ENCODE measurements around the gene LTC4S. TPM values are rescaled to one million over a fixed set of nuclear protein-coding genes. Genes with fewer than 3 reads are reported as not detected.
"Not testable (repeated sequence)": the region's sequence is repeated elsewhere in the genome, so short reads cannot be mapped to it uniquely, and the experiment has no call there.

Gene LTC4S, protein sequence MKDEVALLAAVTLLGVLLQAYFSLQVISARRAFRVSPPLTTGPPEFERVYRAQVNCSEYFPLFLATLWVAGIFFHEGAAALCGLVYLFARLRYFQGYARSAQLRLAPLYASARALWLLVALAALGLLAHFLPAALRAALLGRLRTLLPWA
- 2.6 TPM for total RNA-seq

DNA sequence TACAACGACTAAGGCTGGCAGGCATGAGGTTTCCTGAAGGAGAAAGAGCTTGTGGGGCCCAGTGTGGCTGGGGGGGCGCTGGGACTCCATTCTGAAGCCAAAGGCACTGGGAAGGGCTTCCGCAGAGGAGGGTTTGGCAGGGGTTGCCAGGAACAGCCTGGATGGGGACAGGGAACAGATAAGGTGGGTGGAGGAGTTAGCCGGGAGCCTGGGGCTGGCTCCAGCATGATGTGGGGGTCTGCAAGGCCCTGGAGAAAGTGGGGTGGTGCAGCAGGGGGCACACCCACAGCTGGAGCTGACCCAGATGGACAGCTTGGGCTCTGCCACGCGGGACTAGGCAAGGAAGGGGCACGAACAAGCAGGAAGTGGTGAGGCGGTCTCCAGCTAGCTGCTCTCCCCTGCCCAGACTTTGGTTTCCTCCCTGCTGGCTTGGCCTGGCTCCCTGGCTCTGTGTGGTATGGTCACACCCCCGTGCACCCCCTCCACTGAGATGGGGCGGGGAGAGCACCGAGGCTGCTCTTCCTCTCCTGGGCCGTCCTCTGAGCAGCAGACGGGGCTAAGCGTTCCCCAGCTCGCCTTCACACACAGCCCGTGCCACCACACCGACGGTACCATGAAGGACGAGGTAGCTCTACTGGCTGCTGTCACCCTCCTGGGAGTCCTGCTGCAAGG is at the start of gene LTC4S:
LTC4S (plus strand) TSS at position 519 of the 672 bp plus-strand sequence; CDS start at position 614, 95 bp downstream.
- DNase-seq (ENCODE audit: low spot score) = peak; percentile 60
- ATAC-seq = no peak

DNA sequence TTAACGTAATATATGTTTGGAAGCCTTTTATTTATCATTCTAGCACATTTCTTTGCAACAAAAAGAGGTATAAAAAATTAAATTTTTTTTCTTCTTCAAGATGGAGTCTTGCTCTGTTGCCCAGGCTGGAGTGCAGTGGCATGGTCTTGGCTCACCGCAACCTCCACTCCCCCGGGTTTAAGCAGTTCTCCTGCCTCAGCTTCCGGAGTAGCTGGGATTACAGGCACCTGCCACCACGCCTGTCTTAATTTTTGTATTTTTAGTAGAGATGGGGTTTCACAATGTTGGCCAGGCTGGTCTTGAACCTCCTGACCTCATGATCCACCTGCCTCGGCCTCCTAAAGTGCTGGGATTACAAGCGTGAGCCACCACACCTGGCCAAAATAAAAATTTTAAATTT is 49.7 kb upstream of the LTC4S start:
- DNase-seq (ENCODE audit: low spot score) = peak; percentile 21
- ATAC-seq = not testable (repeated sequence)

DNA sequence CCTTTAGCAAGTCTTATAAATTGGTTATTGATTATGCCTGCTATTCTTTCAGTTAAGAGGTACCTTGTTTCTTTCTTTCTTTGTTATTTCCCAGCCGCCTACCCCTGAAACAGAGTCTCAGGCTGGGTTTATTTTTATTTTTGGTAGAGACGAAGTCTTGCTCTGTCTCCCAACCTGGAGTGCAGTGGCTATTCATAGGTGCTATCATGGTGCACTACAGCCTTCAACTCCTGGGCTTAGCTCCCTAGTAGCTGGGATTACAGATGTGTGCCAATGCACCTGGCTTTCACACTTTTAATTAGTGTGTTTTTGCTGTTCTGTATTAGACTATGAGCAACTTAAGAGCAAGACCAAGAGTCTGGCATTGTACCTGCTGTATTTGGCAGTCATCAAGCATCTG is 46.9 kb upstream of the LTC4S start:
- DNase-seq (ENCODE audit: low spot score) = no peak
- ATAC-seq = no peak

DNA sequence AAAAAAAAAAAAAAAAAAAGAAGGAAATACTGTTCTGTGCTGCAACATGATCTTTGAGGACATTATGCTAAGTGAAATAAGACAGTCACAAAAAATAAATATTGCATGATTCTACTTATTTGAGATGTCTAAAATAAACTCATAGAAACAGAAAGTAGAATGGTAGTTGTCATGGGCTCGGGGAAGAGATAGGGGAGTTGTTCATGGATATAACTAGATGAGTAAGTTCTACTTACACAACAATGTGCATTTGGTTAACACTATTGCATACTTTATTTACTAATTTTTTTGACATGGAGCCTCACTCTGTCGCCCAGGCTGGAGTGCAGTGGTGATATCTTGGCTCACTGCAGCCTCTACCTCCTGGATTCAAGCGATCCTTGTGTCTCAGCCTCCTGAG is 46.0 kb upstream of the LTC4S start:
- ATAC-seq = no peak

DNA sequence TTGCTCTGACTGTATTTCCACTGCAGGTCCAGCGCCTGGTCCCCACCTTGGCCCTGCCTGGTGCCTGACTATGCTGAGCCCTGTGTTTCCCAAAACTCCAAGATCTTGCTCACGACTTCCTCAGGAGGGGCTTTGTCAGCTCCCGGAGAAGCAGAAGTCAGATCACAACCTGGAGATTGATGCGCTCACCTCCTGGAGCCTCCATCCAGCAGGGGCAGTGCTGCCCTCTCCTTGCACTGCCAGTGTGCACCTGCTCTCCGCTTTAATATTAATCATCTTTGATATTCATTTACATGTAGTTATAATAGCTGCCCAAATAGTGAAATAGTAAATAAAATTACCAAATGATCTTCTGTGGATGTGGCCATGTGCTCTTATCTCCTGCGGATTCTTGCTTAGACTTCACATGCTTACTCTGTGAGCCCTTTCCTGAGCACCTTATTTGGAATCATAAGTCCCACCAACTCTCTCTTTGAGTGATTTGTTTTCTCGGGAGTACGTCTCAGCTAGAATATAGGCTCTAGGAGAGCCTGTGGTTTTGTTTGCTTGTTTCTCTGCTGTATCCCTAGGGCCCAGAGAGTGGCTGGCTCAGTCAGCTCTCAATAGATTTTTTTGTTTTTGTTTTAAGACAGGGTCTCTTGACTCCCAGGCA is 43.8 kb upstream of the LTC4S start:
- DNase-seq (ENCODE audit: low spot score) (no peak), ATAC-seq (no peak)

More for the DNA sequence above, 46.0 kb upstream of the LTC4S start:
- DNase-seq (ENCODE audit: low spot score) = peak; percentile 19

DNA sequence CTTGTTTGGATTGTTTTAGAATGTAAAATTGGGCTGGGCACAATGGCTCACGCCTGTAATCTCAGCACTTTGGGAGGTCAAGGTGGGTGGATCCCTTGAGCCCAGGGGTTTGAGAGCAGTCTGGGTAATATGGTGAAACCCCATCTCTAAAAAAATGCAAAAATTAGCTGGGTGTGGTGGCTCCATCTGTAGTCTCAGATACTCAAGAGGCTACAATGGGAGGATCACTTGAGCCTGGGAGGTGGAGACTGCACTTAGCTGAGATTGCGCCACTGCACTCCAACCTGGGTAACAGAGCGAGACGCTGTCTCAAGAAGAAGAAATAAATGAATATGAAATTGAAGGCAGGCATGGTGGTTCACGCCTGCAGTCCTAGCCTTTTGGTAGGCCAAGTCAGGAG is 39.8 kb upstream of the LTC4S start:
- DNase-seq (ENCODE audit: low spot score) (no peak), ATAC-seq (no peak)

DNA sequence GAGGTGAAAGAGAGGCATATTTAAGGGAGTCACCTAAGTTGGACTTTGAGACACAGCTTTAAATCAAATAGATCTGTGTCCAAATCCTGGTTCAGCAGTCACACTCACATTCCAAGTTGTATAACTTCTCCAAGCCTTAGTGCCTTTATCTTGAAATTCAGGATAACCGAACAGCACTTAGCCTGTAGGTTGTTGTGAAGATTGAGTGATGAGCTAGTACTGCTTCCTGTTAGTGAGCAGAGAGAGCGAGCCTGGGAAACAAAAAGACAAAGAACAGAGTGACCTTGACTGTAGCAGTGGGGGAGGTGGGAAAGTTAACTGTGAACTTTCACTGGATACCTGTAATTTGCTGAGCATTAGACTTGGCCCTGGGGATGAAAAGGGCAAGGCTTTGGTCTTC is 38.8 kb upstream of the LTC4S start:
- ATAC-seq (peak; percentile 74), DNase-seq (ENCODE audit: low spot score) (no peak)

DNA sequence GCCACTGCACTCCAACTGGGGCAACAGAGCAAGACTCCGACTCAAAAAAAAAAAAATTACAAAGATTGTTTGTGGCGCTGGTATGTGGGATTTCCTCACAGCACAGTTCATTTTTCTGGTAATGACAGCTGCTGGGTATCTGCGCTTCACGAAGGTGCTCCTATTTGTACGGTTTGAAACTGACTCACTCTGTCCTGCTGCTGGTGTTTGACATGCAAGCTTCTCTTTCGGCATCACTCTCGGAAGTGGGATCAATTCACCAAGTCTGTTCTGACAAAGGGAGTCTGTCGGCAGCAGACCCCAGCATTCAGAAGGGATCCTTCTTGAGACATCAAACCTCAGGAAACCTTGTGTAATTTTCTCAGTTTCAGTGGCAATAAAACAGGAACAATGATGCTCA is 34.8 kb upstream of the LTC4S start:
- no peak for ATAC-seq
- no peak for DNase-seq (ENCODE audit: low spot score)

DNA sequence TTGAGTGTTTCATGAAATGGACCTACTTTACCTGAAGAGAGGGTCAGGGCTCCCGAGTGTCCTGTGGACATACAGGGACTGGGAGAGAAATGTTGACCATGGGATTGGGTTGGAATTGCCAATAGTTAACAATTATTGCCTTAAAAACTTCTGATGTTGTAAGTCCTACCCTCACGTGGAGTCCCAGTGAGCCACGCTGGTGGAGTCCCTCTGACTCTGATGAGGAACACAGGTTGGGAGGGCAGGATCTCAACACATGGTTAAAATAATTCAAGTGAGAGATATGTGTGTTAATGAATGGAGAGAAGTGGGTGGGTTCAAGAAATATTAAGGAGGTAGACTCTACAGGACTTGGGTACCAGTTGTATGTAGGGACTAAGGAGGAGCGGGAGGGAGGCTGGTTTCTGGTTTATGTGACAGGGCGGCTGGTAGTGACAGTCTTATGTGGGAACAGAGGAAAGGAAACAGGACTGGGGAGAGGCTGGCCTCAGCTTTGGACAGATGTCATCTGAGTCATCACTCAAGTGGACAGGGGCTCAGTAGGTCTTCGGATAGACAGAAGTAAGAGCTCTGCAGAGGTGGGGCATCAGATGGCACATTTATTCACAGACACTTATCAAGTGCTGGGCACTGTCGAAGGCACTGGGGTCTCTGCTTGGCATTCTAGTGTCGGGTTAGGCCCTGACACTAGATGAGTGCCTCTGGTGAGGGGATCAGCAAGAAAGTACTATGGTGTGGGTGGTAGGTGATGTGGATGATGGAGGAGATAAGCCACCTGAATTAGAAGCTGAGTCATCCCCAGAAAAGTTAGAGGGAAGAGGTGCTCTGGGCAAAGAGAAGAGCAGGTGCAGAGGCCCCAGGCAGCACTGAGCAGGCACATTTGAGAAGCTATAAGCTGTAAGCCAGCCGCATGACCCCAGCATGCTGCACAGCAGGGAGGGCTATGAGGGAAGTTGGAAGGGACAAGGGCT is 33.9 kb upstream of the LTC4S start:
- DNase-seq (ENCODE audit: low spot score) (no peak), ATAC-seq (no peak)

DNA sequence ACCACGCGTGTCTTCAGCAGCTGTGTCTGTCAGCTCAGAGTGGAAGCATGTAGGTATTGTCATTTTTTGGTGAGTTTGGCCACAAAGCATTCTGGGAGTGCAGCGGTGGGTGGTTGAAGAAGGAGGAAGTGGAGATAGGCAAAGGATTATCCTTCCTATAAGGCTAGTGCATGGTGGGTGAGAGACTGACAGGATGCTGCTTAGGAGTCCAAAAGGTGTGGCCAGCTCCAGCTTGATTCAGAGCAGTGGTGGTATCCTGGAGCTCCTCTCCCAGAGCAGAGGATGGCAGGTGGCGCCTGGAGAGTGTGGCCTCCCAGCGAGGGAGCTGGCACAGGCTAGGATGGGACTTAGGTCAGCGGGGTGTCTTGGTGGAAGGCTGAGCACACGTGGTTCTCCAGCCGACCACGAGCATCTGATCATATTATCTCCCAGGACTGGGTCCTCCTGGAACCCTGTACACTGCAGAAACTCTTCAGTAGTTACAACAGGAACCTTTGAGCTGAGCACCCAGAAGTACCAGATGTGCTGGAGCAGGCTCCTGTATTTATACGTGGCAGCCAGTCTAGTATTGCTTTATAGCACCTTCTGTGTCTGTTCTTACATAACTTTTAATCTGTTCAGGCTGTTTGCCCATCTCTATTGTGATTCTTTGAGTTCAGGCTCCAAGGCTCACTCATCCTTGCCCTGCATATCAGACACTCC is 31.6 kb upstream of the LTC4S start:
- peak; percentile 52 for DNase-seq (ENCODE audit: low spot score)
- ATAC-seq = peak; percentile 54

DNA sequence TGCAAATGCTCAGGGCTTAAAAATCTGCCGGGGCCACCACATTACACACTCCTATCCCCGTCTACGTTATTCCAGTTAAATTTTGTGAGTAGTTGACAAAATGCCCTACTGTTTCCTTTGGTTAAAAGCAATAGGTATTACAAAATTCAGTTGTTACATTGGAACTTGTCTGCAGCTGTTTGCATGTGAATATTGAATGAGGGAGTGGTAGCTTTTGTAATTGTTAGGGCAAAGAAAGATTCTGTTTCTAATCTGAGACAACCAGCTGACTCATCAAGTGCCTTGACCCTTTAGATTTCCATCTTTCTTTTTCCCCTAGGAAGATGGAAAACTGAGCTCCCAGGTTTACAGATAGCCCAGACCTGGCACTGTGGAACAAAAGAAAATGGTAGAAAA is 31.0 kb upstream of the LTC4S start:
- ATAC-seq (no peak), DNase-seq (ENCODE audit: low spot score) (no peak)

DNA sequence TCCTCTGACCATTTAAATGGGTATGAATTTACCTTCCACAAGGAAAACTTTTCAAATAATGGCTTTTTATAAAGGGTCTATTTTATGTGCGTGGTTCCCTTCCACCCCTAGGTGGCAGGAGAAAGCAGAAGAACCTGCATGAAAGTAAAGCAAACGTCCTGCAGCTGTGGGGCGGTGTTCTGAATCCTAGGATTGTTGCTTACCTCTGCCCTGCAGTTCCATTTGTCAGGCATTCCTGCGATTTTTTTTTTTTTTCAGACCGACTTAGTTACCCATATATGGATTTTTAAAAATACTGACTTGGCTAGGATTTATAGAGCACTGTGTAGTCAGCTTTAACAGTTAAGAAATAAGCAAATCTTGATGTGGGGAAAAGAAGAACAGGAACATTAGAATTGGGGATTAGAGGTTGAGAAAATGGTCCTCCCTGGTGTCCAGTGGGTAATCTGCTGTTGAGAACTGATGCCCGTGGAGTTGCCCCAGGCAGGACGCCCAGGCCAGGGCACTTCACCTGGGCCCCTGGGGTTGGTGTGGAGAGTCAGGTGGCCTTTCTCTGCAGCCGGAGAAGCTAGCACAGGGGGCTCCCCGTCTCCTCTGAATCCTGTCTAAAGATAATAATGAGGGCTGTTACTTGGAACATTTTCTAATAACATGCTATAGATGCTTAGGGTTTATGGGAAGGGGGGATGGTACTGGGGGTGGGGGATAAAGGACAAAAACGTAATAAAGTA is 30.4 kb upstream of the LTC4S start:
- ATAC-seq (peak; percentile 81), DNase-seq (ENCODE audit: low spot score) (peak; percentile 61)

DNA sequence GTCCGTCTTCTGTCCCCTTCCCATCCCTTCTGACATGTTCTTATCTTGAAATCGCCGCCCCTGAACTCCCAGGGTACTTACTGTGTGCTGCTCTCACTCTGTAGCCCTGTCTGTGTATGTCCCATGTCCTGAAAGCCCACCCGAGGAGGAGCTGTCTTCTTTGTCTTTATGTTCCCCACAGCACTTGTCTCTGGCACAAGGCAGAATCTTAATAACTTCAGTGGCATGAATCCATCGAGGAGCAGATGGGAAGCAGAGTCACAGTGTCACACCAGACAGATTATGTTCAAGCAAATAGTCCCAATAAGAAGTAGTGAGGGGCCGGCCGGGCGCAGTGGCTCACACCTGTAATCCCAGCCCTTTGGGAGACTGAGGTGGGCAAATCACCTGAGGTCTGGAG is 29.7 kb upstream of the LTC4S start:
- DNase-seq (ENCODE audit: low spot score) = no peak
- ATAC-seq = no peak

DNA sequence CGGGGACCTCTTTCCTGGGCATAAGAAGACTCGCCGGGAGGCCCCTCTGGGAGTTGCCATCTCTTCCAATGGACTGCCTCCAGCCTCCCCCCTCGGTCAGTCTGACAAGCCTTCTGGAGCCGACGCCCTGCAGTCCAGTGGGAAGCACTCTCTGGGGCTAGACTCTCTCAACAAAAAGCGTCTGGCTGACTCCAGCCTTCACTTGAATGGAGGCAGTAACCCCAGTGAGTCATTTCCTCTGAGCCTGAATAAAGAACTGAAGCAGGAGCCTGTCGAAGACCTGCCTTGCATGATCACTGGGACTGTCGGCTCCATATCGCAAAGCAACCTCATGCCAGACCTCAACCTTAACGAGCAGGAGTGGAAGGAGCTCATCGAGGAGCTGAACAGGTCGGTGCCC is 28.4 kb upstream of the LTC4S start:
- ATAC-seq (no peak), DNase-seq (ENCODE audit: low spot score) (no peak)

DNA sequence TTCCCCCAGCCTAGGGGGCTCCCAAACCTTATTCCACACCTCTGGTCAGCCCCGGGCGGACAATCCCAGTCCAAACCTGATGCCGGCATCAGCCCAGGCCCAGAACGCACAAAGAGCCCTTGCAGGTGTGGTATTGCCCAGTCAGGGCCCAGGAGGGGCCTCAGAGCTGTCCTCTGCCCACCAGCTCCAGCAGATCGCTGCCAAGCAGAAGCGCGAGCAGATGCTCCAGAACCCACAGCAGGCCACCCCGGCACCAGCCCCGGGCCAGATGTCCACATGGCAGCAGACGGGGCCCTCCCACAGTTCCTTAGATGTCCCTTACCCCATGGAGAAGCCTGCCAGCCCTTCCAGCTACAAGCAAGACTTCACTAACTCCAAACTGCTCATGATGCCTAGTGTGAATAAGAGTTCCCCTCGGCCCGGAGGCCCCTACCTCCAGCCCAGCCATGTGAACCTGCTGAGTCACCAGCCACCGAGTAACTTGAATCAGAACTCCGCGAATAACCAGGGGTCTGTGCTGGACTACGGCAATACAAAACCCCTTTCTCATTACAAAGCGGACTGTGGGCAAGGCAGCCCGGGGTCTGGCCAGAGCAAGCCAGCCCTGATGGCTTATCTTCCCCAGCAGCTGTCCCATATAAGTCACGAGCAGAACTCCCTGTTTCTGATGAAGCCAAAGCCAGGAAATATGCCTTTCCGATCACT is 27.6 kb upstream of the LTC4S start:
- ATAC-seq = peak; percentile 7
- DNase-seq (ENCODE audit: low spot score) = no peak

DNA sequence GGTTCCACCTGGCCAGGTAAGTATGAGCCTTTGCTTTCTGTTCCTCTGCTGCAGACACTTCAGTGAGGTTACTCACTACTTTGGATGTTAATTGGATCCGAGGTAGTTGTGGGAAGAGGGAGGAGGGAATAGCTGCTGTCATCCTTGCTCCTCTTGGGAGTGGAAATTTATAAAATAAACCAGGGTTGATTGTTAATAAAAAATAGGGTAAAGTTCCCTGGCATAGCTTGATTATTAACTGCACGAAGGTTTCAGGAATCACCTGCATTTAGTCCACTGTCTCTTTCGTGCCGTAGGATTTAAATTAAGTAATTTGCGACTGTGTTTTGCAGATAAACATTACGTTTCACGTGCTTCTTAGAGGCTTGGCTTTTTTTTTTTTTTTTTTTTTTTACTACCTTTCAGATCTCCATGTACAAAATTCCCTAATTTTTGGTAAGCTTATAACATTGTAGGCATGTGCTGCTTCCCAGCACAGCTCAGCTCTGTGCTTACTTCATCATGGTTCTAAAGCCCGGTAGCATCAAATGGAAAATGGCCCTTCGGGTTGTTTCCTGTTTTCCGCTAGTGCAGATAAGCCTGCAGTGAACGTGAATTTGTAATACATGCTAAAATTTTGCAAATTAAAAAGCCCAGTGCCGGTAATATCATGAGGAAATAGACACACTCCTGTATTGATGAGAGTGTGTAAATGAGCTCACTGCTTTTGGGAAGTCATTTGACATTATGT is 26.9 kb upstream of the LTC4S start:
- DNase-seq (ENCODE audit: low spot score) (no peak), ATAC-seq (peak; percentile 44)

DNA sequence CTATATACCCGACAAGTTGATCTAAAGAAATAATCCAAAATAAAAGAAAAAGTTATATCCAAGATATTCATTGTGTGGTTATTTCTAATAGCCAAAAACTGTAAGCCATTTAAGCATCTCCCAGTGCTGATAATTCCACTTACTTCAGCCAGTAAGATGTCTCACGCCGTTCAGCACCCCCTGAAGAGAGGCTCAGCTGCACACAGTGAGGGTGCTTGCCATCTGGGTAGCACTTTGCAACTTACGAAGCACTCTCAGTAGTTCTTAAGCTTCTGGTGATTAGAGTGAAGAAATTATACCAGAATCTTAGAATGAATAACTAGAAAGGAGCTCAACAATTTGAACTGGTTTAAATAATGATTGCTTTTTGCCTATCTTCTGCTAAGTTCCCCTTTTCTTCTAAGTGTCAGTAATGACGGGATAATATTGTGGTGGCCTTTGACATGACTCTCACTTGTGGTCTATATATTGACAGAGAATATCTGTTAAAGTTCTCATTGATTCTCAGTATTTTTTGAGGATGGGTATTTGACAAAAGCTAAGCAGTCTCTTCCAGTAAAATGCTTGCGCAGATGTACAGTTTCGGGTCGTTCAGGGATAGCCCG is 26.2 kb upstream of the LTC4S start:
- no peak for ATAC-seq
- DNase-seq (ENCODE audit: low spot score) = no peak
